GM10266 (cell line): Measurements from ENCODE around the gene BAAT.

Experiments
- DNase-seq: peaks from one replicate; pipeline ENCODE4 v3.0.0; 2012; ENCODE audit errors: extremely low spot score
- TF ChIP-seq, protein P1 (sequence below): IDR thresholded peaks from 2 replicates; pipeline ENCODE4 v1.5.1; 2012; ENCODE audit warnings: mild to moderate bottlenecking, low read depth; ENCODE audit not compliant: control insufficient read depth, insufficient read depth; ENCODE audit errors: missing control alignments

Gene BAAT

DNA sequence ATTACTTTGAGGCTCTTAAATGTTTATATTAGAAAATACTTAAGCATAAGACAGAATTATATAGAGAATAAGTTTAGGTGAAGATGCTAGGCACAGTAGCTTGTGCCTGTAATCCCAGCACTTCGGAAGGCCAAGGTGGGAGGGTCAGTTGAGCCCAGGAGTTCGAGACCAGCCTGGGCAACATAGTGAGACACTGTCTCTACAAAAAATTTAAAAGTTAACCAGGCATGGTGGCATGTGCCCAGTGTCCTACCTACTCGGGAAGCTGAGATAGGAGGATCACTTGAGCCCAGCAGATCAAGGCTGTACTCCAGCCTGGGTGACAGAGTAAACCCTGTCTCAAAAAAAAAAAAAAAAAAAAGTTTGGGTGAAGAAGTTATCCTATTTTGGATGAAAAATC is 61.7 kb downstream of the BAAT start:
- no peak for DNase-seq
- TF ChIP-seq, protein P1, sequence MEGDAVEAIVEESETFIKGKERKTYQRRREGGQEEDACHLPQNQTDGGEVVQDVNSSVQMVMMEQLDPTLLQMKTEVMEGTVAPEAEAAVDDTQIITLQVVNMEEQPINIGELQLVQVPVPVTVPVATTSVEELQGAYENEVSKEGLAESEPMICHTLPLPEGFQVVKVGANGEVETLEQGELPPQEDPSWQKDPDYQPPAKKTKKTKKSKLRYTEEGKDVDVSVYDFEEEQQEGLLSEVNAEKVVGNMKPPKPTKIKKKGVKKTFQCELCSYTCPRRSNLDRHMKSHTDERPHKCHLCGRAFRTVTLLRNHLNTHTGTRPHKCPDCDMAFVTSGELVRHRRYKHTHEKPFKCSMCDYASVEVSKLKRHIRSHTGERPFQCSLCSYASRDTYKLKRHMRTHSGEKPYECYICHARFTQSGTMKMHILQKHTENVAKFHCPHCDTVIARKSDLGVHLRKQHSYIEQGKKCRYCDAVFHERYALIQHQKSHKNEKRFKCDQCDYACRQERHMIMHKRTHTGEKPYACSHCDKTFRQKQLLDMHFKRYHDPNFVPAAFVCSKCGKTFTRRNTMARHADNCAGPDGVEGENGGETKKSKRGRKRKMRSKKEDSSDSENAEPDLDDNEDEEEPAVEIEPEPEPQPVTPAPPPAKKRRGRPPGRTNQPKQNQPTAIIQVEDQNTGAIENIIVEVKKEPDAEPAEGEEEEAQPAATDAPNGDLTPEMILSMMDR = no peak

DNA sequence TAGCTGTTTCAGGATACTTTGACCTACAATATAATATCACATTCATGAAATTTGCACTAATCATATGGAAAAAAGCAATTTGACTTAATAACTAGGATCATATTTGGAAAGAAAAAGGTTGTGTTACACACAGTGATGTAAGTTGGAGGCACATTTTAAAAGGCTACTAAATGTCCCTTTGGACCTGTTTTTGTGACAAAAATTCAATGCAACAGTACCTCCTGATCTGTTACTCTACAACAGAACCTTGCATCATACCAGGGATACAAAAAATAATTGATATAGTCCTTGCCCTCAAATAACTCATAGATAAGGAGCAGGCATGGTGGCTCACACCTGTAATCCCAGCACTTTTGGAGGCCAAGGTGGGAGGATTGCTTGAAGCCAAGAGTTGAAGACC is 67.1 kb downstream of the BAAT start:
- TF ChIP-seq, protein P1 = no peak
- DNase-seq = no peak

DNA sequence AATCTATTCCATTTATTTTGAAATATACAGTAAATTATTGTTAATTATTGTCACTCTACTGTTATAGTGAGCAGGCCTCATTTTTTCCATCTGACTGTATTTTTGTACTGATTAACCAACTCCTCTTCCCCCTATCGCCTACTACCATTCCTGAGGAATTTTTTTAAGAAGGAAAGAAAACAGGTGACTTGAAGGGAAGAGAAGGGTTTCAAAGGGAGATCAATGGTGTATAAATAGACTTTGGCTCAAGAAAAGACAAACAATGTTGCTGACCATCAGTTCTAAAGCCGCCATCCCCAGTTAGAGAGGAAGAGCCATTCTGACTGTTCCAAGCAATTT is 69.7 kb downstream of the BAAT start:
- TF ChIP-seq, protein P1 = no peak
- no peak for DNase-seq

DNA sequence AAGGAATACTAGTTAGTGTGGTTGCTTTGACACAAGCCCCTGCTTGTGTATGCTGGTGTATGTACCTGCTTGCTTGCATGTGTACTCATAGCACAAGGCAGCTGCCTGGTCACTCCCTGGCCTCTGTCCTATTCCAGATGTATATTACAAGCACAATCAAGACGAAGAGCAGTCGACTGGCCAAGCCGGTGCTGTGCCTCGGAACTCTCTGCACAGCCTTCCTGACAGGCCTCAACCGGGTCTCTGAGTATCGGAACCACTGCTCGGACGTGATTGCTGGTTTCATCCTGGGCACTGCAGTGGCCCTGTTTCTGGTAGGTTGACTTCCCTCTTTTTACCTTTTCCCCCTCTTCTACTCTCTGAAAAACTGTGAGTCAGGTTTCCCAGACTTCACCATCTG is 72.1 kb downstream of the BAAT start:
- TF ChIP-seq, protein P1 = no peak
- DNase-seq = no peak

DNA sequence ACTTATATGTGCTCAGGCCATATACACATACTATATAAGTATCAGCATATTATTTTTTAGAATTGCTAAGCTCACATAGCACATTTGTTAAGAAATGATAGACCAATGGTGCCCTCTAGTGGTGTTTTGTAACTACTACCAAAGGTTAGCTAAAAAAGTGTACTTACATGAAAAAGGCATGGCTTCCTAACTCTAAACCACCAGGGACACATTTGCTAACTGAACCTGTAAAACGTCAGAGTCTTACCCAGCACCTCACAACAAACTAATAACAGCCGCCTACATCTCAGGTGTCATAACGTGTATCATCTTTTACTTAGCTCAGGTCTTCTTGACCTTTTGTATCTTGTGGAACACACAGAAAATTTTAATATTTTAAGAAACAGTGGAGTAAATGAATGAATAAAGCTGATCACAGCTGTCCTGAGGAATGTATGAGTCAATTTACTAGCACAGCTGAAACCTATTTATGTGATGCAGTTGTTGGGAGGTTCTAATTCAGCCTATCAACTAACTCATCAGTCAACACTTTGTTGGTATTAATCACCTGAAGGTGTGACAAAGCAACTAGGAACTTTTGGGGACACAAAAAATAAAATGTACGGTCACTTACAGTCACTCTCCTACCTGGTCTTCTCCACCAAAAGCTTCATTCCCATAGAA is 72.9 kb downstream of the BAAT start:
- TF ChIP-seq, protein P1 = peak; percentile 54
- peak; percentile 51 for DNase-seq

DNA sequence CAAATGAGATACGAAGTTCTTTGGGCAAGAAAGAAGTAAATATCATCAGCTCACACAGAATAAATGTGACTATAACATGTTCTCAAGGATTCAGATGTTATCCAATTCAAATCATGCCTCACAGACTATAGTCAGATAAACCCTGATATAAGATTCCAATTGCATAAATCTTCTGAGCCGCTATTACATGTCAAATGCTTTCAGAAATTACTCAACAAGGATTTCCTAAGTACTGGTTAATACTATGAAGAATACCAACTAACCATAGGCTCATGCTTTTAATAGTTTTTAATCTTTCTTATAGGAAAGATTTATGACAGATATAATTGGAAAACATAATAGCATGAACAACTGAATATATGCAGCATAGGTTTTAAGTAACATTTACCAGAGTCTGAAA is 73.6 kb downstream of the BAAT start:
- TF ChIP-seq, protein P1 = no peak
- DNase-seq = no peak
